IPS DF 4.7 (cell line): ENCODE measurements around the gene C1QTNF5.

Source experiments
- DNase-seq: peaks from one replicate; pipeline ENCODE4 v3.0.0-alpha.2; 2013; ENCODE audit warnings: low spot score; ENCODE audit errors: extremely low read depth

C1QTNF5 gene

GRCh38 chr11:119318240-119319135 is 22.2 kb downstream of the C1QTNF5 start:
- DNase-seq = no peak

GRCh38 chr11:119317592-119318239 is 23.0 kb downstream of the C1QTNF5 start:
- DNase-seq = no peak

- no peak for DNase-seq
Observed at GRCh38 chr11:119316729-119317591, 23.7 kb downstream of the C1QTNF5 start, which contains the start of gene MCAM. Gene MCAM (minus strand): TSS chr11:119317130. CDS start chr11:119317101, 29 bp downstream.

- no peak for DNase-seq
Observed at GRCh38 chr11:119316016-119316728, 24.5 kb downstream of the C1QTNF5 start.

GRCh38 chr11:119315131-119316015 is 25.3 kb downstream of the C1QTNF5 start:
- DNase-seq = no peak

- DNase-seq = no peak
Observed at GRCh38 chr11:119314726-119315125, 26.0 kb downstream of the C1QTNF5 start.

- no peak for DNase-seq
Observed at GRCh38 chr11:119310682-119311052, 30.0 kb downstream of the C1QTNF5 start.

GRCh38 chr11:119309953-119310681 is 30.6 kb downstream of the C1QTNF5 start:
- no peak for DNase-seq

GRCh38 chr11:119309411-119309810 is 31.3 kb downstream of the C1QTNF5 start:
- no peak for DNase-seq

- no peak for DNase-seq
Observed at GRCh38 chr11:119307974-119308373, 32.7 kb downstream of the C1QTNF5 start.

GRCh38 chr11:119307219-119307618 is 33.5 kb downstream of the C1QTNF5 start:
- no peak for DNase-seq

GRCh38 chr11:119306373-119306890 is 34.3 kb downstream of the C1QTNF5 start:
- DNase-seq = no peak

- DNase-seq = no peak
Observed at GRCh38 chr11:119305556-119306372, 34.9 kb downstream of the C1QTNF5 start.

GRCh38 chr11:119303227-119303718 is 37.4 kb downstream of the C1QTNF5 start:
- DNase-seq = no peak

GRCh38 chr11:119300198-119300964 is 40.3 kb downstream of the C1QTNF5 start:
- DNase-seq = no peak

GRCh38 chr11:119299416-119299815 is 41.3 kb downstream of the C1QTNF5 start:
- DNase-seq = no peak

GRCh38 chr11:119298726-119299125 is 42.0 kb downstream of the C1QTNF5 start:
- DNase-seq = no peak
